Lung (tissue), 12 donors: ENCODE results near the gene P2RY6. TPM values are rescaled to one million over a fixed set of nuclear protein-coding genes. Genes with fewer than 3 reads are reported as not detected.

Experiments
- ATAC-seq: fragments of 200-7000 bp; cut with Tn5 transposase; one replicate; pipeline ENCODE4 v1.9.1; 2020; ENCODE audit warnings: moderate number of reproducible peaks; ENCODE audit not compliant: insufficient read depth, low FRiP score
- DNase-seq, 3 donors: peaks; one replicate each; pipeline ENCODE4 v3.0.0-alpha.2; 2013 to 2017
- H3K27ac ChIP-seq, 2 donors: one replicate each; pipeline ENCODE4 v1.5.1; 2013; ENCODE audit warnings: mild to moderate bottlenecking in 2 of 2, moderate library complexity in 2 of 2, control low read depth in 1 of 2, inconsistent platforms in 1 of 2, low read depth in 1 of 2, low read length in 1 of 2
- H3K27me3 ChIP-seq, 3 donors: one replicate each; pipeline ENCODE4 v1.5.1; 2013; ENCODE audit warnings: low read length in 2 of 3; ENCODE audit not compliant: control insufficient read depth in 3 of 3, insufficient read depth in 3 of 3
- H3K36me3 ChIP-seq, 4 donors: one replicate each; pipeline ENCODE4 v1.5.1; 2013; ENCODE audit warnings: low read length in 4 of 4, mild to moderate bottlenecking in 1 of 4, moderate library complexity in 1 of 4; ENCODE audit not compliant: control insufficient read depth in 4 of 4, insufficient read depth in 4 of 4
- H3K4me1 ChIP-seq, 5 donors: one replicate each; pipeline ENCODE4 v1.5.1; 2013; ENCODE audit warnings: low read length in 5 of 5, mild to moderate bottlenecking in 2 of 5, moderate library complexity in 1 of 5; ENCODE audit not compliant: control insufficient read depth in 5 of 5, insufficient read depth in 5 of 5
- H3K4me3 ChIP-seq: one replicate; pipeline ENCODE4 v1.5.1; 2013; ENCODE audit warnings: mild to moderate bottlenecking, control low read depth, moderate library complexity
- H3K9ac ChIP-seq, 2 donors: one replicate each; pipeline ENCODE4 v1.5.1; 2013; ENCODE audit warnings: low read length in 2 of 2, control low read depth in 1 of 2; ENCODE audit not compliant: insufficient read depth in 1 of 2
- H3K9me3 ChIP-seq, 4 donors: one replicate each; pipeline ENCODE4 v1.5.1; 2013; ENCODE audit warnings: low read length in 3 of 4, mild to moderate bottlenecking in 1 of 4, moderate library complexity in 1 of 4; ENCODE audit not compliant: control insufficient read depth in 4 of 4, insufficient read depth in 3 of 4
- WGBS, 2 donors: extraction: QIAGEN DNeasy Blood & Tissue Kit; methylation state at CpG; one replicate each; pipeline ENCODE4 v1.1.7; 2013; 5-methylcytosine and 5-hydroxymethylcytosine counted together
- polyA plus RNA-seq, 2 donors: library from polyadenylated mRNA; stranded (reverse); fragments of 200-250 nt; gene quantifications; one replicate each; pipeline ENCODE4 v1.2.1, GENCODE V29; 2013
- total RNA-seq, 2 donors: library from RNA; depleted of rRNA in 1 of 2; stranded (reverse); fragments of >200 nt in 1 of 2; gene quantifications; one replicate each; pipeline ENCODE4 v1.2.1, GENCODE V29; 2014 to 2021
- TF ChIP-seq, protein P1 (sequence below): IDR thresholded peaks from 2 replicates; pipeline ENCODE4 v1.5.1; 2012; ENCODE audit warnings: mild to moderate bottlenecking; ENCODE audit errors: control extremely low read depth, extremely low read depth
- donor health status: control.
- donor health status: control.
- donor health status: Bipolar disorder and iron deficiency.
- donor health status: healthy.
- donor health status: DM: yes; HTN: yes; CAD: no.

Gene P2RY6
- total and polyA plus RNA-seq, 4 donors = 3.0 to 13.0 (median 3.6) TPM

DNA sequence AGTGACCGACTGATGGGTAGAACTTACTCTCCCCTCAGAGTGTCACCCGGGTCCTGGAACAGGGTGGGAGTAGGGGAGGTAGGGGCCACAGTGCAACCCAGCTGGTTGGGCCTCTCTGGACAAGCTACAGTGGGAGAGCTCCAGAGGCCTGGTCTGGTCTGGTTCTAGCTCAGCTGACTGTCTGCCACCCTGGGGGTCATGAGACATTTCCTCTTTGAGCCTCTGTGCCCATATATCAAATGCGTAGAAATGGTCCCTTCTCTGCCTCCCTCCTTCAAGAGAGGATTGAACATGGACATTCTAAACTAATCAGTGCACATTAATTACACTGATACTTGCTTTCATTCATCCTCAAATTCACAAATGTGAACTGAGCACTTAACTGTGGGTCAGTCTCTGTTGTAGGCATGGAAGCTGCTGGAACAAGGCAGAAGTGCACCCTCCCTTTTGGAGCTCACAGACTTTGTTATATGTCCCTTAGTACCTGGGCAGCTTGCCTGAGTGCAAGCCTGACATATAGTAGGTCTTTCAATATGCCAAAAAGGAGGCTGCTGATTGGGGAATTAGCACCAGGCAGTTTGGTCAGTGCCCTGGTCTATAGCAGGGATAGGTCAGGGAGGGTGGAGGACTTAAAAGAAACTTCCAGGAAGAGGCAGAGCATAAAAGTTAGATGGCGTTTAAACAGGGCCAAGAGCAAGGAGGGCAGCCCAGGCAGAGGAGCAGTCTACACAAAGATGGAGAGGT is 61.7 kb downstream of the P2RY6 start:
- no peaks in the 10 kb centered on the region for H3K9me3 ChIP-seq
- DNase-seq (no peak), ATAC-seq (no peak)
- peak overlapping the region in 1 of 2 donors; percentile 29 for H3K9ac ChIP-seq
- H3K4me1 ChIP-seq = peaks cover 22 to 61% (median 36%) of the 10 kb centered on the region in 5 donors
- 64 to 76% methylated on average over 4 of the region's 4 CpGs for WGBS, 2 donors
- TF ChIP-seq, protein P1, sequence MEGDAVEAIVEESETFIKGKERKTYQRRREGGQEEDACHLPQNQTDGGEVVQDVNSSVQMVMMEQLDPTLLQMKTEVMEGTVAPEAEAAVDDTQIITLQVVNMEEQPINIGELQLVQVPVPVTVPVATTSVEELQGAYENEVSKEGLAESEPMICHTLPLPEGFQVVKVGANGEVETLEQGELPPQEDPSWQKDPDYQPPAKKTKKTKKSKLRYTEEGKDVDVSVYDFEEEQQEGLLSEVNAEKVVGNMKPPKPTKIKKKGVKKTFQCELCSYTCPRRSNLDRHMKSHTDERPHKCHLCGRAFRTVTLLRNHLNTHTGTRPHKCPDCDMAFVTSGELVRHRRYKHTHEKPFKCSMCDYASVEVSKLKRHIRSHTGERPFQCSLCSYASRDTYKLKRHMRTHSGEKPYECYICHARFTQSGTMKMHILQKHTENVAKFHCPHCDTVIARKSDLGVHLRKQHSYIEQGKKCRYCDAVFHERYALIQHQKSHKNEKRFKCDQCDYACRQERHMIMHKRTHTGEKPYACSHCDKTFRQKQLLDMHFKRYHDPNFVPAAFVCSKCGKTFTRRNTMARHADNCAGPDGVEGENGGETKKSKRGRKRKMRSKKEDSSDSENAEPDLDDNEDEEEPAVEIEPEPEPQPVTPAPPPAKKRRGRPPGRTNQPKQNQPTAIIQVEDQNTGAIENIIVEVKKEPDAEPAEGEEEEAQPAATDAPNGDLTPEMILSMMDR = no peak
- H3K27me3 ChIP-seq = no peaks in the 10 kb centered on the region
- H3K4me3 ChIP-seq = no peak overlapping the region
- peak overlapping the region; percentile 60 to 78 for H3K27ac ChIP-seq
- peaks cover 0 to 8% (median 2%) of the 10 kb centered on the region in 4 donors for H3K36me3 ChIP-seq

DNA sequence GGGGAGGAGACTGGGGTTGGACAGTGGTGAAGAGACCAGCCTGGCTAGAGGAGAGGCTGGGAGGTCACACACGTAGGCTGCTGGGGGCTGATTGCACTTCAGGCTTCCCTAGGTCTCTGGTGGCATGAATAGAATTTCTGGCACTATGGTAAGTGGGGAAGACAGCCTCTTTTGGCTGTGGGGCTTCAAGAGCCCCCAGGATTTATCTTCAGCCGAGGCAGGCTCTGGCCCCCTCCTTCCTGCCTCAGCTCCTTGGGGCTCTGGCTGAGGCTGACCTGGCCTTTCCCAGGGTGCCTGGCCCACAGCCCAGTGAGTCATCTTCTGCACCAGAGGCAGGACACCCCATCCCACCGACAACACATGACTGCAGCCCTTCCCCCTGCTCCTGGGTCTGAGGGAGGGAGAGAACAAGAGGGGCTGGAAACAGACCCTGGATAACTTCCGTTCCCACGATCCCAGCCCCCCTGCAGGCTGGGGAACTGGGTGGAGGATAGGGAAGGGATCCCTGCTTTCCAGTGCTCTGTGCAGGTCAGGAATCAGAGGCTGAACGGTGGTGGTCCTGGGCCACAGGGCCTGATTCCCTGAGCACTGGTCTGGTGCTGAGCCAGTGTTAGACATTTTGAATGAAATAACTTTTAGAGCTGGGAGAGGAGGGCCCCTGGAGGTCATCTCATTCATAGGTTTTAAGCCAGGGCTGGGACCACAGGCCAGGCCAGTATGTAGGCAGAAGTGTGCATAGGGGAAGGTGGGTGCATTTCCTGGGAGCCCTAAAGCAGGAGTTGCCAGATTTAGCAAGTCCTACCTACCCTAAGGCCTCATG is 62.5 kb downstream of the P2RY6 start:
- DNase-seq (peak; percentile 44 to 79 (median 56)), ATAC-seq (peak; percentile 32)
- Histone ChIP-seq H3K27ac (peak overlapping the region; percentile 60 to 78), H3K4me1 (peaks cover 22 to 60% (median 36%) of the 10 kb centered on the region in 5 donors), H3K36me3 (peaks cover 0 to 8% (median 2%) of the 10 kb centered on the region in 4 donors), H3K9me3 (no peaks in the 10 kb centered on the region), H3K9ac (peak overlapping the region in 1 of 2 donors; percentile 5), H3K27me3 (no peaks in the 10 kb centered on the region), H3K4me3 (no peak overlapping the region)
- 30 to 42% methylated on average over 6 of the region's 6 CpGs for WGBS, 2 donors
- TF ChIP-seq, protein P1 = no peak

DNA sequence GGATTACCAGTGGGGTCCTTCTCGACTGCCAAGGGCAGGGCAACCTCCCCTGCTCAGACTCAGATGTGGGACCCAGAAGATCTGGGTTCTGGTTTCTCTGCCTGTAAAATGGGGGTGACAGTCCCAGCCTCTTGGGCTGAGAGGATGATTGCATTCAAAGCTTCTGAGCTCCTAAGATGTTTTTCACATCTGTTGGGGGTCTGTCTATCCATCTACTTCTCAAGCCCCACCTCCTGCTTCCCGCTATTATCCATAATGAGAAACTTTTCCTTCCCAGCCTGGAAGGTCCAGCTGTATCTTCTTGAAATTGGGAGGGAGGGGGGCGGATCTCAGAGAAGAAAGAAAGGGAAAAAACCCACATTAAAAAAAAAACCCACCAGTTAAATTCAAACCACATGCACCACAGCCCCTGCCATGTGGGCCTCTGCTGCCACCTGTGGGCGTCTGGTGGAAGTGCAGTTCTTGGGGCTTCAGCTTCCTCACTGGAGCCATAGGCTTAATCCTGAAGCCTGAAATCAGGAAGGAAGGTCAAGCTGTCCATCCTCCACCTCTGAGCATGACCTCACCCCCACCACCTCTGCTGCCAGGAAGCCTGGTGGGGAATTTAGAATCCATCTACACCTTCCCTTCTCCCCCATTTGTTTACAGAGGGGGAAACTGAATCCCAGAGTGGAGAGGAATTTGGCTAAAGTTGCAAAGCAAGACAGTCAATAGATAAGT is 63.2 kb downstream of the P2RY6 start:
- TF ChIP-seq, protein P1 = peak; percentile 94
- H3K4me3 ChIP-seq = no peak overlapping the region
- DNase-seq = peak; percentile 93 to 96 (median 96)
- peak; percentile 70 for ATAC-seq
- H3K9me3 ChIP-seq = no peaks in the 10 kb centered on the region
- peak overlapping the region; percentile 60 to 78 for H3K27ac ChIP-seq
- H3K27me3 ChIP-seq = no peaks in the 10 kb centered on the region
- peaks cover 0 to 8% (median 2%) of the 10 kb centered on the region in 4 donors for H3K36me3 ChIP-seq
- no peak overlapping the region for H3K9ac ChIP-seq
- peaks cover 21 to 53% (median 32%) of the 10 kb centered on the region in 5 donors for H3K4me1 ChIP-seq
- WGBS, 2 donors = 14% methylated on average over 4 of the region's 4 CpGs
